ENCODE measurements around the gene EPHA3.

DNA sequence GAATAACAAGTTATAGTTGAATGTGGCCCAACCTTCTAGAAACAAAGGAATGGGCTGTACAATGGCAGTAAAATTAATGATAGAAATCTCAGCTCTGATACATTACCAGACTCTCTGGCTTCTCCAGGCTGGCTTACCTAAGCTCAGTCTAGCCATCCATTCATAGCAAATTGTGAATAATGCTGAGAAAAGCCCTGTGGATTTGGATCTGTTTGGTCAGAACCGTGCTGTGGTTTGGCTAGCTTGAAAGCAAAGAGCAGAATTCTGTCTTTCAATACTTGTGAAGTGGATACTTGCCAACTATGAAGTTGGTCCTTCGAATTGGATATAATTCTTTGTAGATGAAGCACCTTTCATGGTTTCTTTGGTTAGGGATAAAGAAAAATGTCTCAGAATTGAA, 199.1 kb downstream of the EPHA3 start:
- TF ChIP-seq, protein P1, sequence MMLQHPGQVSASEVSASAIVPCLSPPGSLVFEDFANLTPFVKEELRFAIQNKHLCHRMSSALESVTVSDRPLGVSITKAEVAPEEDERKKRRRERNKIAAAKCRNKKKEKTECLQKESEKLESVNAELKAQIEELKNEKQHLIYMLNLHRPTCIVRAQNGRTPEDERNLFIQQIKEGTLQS (IDR thresholded peaks at IDR 0.05): no peak
- TF ChIP-seq SP1 (IDR thresholded peaks at IDR 0.05) (no peak), RAD21 (IDR thresholded peaks at IDR 0.05) (no peak), HNF4A (conservative IDR thresholded peaks at IDR 0.05) (no peak), GABPA (IDR thresholded peaks at IDR 0.05 in 1 of 2, conservative IDR thresholded peaks at IDR 0.05 in 1 of 2) (no peak), FOXA1 (IDR thresholded peaks at IDR 0.05) (no peak)
- TF ChIP-seq, protein P2, sequence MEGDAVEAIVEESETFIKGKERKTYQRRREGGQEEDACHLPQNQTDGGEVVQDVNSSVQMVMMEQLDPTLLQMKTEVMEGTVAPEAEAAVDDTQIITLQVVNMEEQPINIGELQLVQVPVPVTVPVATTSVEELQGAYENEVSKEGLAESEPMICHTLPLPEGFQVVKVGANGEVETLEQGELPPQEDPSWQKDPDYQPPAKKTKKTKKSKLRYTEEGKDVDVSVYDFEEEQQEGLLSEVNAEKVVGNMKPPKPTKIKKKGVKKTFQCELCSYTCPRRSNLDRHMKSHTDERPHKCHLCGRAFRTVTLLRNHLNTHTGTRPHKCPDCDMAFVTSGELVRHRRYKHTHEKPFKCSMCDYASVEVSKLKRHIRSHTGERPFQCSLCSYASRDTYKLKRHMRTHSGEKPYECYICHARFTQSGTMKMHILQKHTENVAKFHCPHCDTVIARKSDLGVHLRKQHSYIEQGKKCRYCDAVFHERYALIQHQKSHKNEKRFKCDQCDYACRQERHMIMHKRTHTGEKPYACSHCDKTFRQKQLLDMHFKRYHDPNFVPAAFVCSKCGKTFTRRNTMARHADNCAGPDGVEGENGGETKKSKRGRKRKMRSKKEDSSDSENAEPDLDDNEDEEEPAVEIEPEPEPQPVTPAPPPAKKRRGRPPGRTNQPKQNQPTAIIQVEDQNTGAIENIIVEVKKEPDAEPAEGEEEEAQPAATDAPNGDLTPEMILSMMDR (IDR thresholded peaks at IDR 0.05; ENCODE audit: low read depth, low read length, missing input control): no peak
- TF ChIP-seq, protein P3, sequence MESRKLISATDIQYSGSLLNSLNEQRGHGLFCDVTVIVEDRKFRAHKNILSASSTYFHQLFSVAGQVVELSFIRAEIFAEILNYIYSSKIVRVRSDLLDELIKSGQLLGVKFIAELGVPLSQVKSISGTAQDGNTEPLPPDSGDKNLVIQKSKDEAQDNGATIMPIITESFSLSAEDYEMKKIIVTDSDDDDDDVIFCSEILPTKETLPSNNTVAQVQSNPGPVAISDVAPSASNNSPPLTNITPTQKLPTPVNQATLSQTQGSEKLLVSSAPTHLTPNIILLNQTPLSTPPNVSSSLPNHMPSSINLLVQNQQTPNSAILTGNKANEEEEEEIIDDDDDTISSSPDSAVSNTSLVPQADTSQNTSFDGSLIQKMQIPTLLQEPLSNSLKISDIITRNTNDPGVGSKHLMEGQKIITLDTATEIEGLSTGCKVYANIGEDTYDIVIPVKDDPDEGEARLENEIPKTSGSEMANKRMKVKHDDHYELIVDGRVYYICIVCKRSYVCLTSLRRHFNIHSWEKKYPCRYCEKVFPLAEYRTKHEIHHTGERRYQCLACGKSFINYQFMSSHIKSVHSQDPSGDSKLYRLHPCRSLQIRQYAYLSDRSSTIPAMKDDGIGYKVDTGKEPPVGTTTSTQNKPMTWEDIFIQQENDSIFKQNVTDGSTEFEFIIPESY (IDR thresholded peaks at IDR 0.05): no peak
- TF ChIP-seq, protein P4, sequence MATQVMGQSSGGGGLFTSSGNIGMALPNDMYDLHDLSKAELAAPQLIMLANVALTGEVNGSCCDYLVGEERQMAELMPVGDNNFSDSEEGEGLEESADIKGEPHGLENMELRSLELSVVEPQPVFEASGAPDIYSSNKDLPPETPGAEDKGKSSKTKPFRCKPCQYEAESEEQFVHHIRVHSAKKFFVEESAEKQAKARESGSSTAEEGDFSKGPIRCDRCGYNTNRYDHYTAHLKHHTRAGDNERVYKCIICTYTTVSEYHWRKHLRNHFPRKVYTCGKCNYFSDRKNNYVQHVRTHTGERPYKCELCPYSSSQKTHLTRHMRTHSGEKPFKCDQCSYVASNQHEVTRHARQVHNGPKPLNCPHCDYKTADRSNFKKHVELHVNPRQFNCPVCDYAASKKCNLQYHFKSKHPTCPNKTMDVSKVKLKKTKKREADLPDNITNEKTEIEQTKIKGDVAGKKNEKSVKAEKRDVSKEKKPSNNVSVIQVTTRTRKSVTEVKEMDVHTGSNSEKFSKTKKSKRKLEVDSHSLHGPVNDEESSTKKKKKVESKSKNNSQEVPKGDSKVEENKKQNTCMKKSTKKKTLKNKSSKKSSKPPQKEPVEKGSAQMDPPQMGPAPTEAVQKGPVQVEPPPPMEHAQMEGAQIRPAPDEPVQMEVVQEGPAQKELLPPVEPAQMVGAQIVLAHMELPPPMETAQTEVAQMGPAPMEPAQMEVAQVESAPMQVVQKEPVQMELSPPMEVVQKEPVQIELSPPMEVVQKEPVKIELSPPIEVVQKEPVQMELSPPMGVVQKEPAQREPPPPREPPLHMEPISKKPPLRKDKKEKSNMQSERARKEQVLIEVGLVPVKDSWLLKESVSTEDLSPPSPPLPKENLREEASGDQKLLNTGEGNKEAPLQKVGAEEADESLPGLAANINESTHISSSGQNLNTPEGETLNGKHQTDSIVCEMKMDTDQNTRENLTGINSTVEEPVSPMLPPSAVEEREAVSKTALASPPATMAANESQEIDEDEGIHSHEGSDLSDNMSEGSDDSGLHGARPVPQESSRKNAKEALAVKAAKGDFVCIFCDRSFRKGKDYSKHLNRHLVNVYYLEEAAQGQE (IDR thresholded peaks at IDR 0.05): no peak
- TF ChIP-seq, protein P5, sequence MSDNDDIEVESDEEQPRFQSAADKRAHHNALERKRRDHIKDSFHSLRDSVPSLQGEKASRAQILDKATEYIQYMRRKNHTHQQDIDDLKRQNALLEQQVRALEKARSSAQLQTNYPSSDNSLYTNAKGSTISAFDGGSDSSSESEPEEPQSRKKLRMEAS (IDR thresholded peaks at IDR 0.05): no peak

All from liver (tissue), 3 donors.